Sigmoid colon (tissue), 7 donors: ENCODE measurements around the gene MSN. TPM values are rescaled to one million over a fixed set of nuclear protein-coding genes. Genes with fewer than 3 reads are reported as not detected.
A peak's percentile ranks its signal among the peaks of the same experiment; 100 is the strongest.

Source experiments
- DNase-seq: peaks from one replicate; pipeline ENCODE4 v3.0.0-alpha.2; 2019
- H3K27ac ChIP-seq, 4 donors: fragments of 200-600 bp; sonication (generic); one replicate each; pipeline ENCODE4 v1.5.1; 2016 to 2019; ENCODE audit warnings: mild to moderate bottlenecking in 1 of 4
- H3K27me3 ChIP-seq, 3 donors: fragments of 200-600 bp; sonication (generic); one replicate each; pipeline ENCODE4 v1.5.1; 2019; ENCODE audit warnings: mild to moderate bottlenecking in 1 of 3
- H3K36me3 ChIP-seq, 4 donors: fragments of 200-600 bp; sonication (generic); one replicate each; pipeline ENCODE4 v1.5.1; 2016 to 2019
- H3K4me1 ChIP-seq, 4 donors: fragments of 200-600 bp; sonication (generic); one replicate each; pipeline ENCODE4 v1.5.1; 2017 to 2019
- H3K4me3 ChIP-seq, 4 donors: fragments of 200-600 bp; sonication (generic); one replicate each; pipeline ENCODE4 v1.5.1; 2017 to 2019; ENCODE audit warnings: mild to moderate bottlenecking in 2 of 4, moderate library complexity in 1 of 4
- H3K9me3 ChIP-seq, 4 donors: fragments of 200-600 bp in 3 of 4; sonication (generic) in 3 of 4; one replicate each; pipeline versions ENCODE4 v1.5.1 to v1.6.1; 2013 to 2019
- EP300 ChIP-seq, 4 donors: sonication (generic); formaldehyde crosslinking; IDR thresholded peaks; one replicate each; pipeline ENCODE4 v1.6.1; 2017; ENCODE audit warnings: antibody characterized with exemption in 4 of 4
- POLR2A ChIP-seq, 2 donors: fragments of 450-650 bp; IDR thresholded peaks; one replicate each; pipeline ENCODE4 v1.6.1; 2016; ENCODE audit warnings: antibody characterized with exemption in 2 of 2, mild to moderate bottlenecking in 2 of 2, moderate library complexity in 2 of 2
- POLR2AphosphoS5 ChIP-seq, 4 donors: sonication (generic); formaldehyde crosslinking; IDR thresholded peaks; one replicate each; pipeline ENCODE4 v1.6.1; 2017; ENCODE audit warnings: antibody characterized with exemption in 4 of 4
- WGBS, 2 donors: extraction: QIAGEN DNeasy Blood & Tissue Kit; methylation state at CpG; one replicate each; pipeline ENCODE4 v1.1.7; 2013; 5-methylcytosine and 5-hydroxymethylcytosine counted together
- intact Hi-C: fragments of 100-400 bp; cut with DNase I; formaldehyde crosslinking; loops from one replicate; pipeline ENCODE4 v1.15.1; 2023
- polyA plus RNA-seq, 3 donors: library from polyadenylated mRNA; stranded (reverse); fragments of 200-250 nt; gene quantifications; one replicate each; pipeline ENCODE4 v1.2.3, GENCODE V29; 2013
- total RNA-seq, 4 donors: library from RNA; depleted of rRNA; stranded (reverse); fragments of >200 nt; gene quantifications; one replicate each; pipeline ENCODE4 v1.1.0, GENCODE V29; 2016
- TF ChIP-seq, protein P1 (sequence below), 4 experiments: fragments of 450-650 bp in 3 of 4; fragments of 200-600 bp in 1 of 4; IDR thresholded peaks; one replicate each; pipeline ENCODE4 v1.5.1; 2016 to 2019; ENCODE audit warnings: antibody characterized with exemption in 4 of 4, mild to moderate bottlenecking in 3 of 4, moderate library complexity in 2 of 4
- donor health status: healthy with polysubstance abuse.
- donor health status: Bipolar disorder and iron deficiency.
- donor health status: healthy.

The MSN gene
- total and polyA plus RNA-seq, 7 donors, result 23.6 to 152 (median 136) TPM

GRCh38 chrX:65723706-65724105, 56.3 kb downstream of the MSN start:
- intact Hi-C loops, result no loop called here
- 43 to 78% methylated on average over 2 of the region's 2 CpGs for WGBS, 2 donors
- H3K4me1 ChIP-seq, result peaks cover 0 to 10% (median 2%) of the 10 kb centered on the region in 4 donors
- H3K36me3 ChIP-seq, result no peaks in the 10 kb centered on the region
- TF ChIP-seq POLR2AphosphoS5 (IDR thresholded peaks at IDR 0.05) (no peak), POLR2A (IDR thresholded peaks at IDR 0.05) (no peak), EP300 (IDR thresholded peaks at IDR 0.05) (no peak)
- TF ChIP-seq, protein P1, sequence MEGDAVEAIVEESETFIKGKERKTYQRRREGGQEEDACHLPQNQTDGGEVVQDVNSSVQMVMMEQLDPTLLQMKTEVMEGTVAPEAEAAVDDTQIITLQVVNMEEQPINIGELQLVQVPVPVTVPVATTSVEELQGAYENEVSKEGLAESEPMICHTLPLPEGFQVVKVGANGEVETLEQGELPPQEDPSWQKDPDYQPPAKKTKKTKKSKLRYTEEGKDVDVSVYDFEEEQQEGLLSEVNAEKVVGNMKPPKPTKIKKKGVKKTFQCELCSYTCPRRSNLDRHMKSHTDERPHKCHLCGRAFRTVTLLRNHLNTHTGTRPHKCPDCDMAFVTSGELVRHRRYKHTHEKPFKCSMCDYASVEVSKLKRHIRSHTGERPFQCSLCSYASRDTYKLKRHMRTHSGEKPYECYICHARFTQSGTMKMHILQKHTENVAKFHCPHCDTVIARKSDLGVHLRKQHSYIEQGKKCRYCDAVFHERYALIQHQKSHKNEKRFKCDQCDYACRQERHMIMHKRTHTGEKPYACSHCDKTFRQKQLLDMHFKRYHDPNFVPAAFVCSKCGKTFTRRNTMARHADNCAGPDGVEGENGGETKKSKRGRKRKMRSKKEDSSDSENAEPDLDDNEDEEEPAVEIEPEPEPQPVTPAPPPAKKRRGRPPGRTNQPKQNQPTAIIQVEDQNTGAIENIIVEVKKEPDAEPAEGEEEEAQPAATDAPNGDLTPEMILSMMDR (IDR thresholded peaks at IDR 0.05), result no peak
- peak overlapping the region in 2 of 4 donors; percentile 2 to 14 for H3K27ac ChIP-seq
- no peak for DNase-seq
- H3K9me3 ChIP-seq, result no peaks in the 10 kb centered on the region
- no peak overlapping the region for H3K4me3 ChIP-seq
- H3K27me3 ChIP-seq, result no peaks in the 10 kb centered on the region

DNA sequence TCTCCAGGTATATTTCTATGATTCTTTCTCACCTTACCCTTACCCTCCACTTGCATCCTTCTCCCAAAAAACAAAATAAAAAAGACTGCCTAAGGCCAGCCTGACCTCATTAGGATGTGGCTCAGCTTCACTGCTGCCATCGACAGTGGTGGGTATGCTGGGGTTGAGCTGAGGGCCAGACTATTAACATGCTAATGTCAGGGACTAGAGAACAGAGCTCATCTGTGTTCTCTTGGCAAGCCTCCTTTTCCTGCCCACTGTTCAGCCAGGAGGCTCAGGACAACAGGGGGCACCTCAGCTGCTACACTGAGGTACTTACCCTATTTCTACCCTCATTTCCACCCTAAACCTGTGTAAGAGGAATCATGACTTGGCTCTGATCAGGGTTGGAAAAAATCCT, 59.3 kb downstream of the MSN start:
- intact Hi-C loops, result no loop called here
- TF ChIP-seq EP300 (IDR thresholded peaks at IDR 0.05) (no peak), POLR2AphosphoS5 (IDR thresholded peaks at IDR 0.05) (no peak), POLR2A (IDR thresholded peaks at IDR 0.05) (no peak)
- TF ChIP-seq, protein P1 (IDR thresholded peaks at IDR 0.05), result no peak
- WGBS, 2 donors, result 42 to 63% methylated on average over 1 of the region's 1 CpG
- Histone ChIP-seq H3K4me1 (peaks cover 0 to 10% (median 0%) of the 10 kb centered on the region in 4 donors), H3K27ac (no peak overlapping the region), H3K27me3 (no peaks in the 10 kb centered on the region), H3K4me3 (no peak overlapping the region), H3K36me3 (peaks cover 0 to 26% (median 3%) of the 10 kb centered on the region in 4 donors), H3K9me3 (no peaks in the 10 kb centered on the region)
- DNase-seq, result no peak

DNA sequence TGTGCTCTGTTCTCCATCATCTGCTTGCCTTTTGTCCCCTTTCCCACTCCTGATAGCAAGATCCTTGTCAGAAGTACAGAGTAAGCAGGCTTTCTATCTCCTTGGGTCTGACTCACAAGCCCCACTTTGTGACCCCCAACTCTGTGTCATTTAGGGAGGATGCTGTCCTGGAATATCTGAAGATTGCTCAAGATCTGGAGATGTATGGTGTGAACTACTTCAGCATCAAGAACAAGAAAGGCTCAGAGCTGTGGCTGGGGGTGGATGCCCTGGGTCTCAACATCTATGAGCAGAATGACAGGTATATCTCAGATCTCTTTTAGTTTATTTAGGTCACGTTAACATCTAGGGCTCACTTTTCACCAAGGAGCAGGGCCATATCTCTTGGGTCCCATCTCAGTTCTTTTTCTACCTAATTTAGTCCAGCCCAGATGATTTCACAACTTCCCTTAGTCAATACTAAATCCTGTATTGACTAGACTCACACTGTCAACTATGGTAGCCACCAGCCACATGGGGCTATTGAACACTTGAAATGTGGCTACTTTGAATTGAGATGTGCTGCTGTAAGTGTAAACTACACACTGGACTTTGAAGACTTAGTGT, 64.3 kb downstream of the MSN start:
- no peak for DNase-seq
- Histone ChIP-seq H3K4me3 (no peak overlapping the region), H3K27me3 (no peaks in the 10 kb centered on the region), H3K27ac (no peak overlapping the region), H3K9me3 (no peaks in the 10 kb centered on the region), H3K36me3 (peaks cover 16 to 76% (median 21%) of the 10 kb centered on the region in 4 donors), H3K4me1 (peaks cover 0 to 3% (median 0%) of the 10 kb centered on the region in 4 donors)
- TF ChIP-seq EP300 (IDR thresholded peaks at IDR 0.05) (no peak), POLR2AphosphoS5 (IDR thresholded peaks at IDR 0.05) (no peak), POLR2A (IDR thresholded peaks at IDR 0.05) (no peak)
- TF ChIP-seq, protein P1 (IDR thresholded peaks at IDR 0.05), result no peak
- intact Hi-C loops, result no loop called here
- WGBS, 2 donors, result 75 to 97% methylated on average over 1 of the region's 1 CpG

DNA sequence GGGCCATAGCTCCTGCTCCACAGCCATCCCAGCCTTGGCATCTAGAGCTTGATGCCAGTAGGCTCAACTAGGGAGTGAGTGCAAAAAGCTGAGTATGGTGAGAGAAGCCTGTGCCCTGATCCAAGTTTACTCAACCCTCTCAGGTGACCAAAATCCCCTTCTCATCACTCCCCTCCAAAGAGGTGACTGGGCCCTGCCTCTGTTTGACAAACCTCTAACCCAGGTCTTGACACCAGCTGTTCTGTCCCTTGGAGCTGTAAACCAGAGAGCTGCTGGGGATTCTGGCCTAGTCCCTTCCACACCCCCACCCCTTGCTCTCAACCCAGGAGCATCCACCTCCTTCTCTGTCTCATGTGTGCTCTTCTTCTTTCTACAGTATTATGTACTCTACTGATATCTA, 73.5 kb downstream of the MSN start:
- intact Hi-C loops, result loop anchor here (5.0 kb wide), 1 partner anchor 246 kb away; no protein-coding TSS in a partner anchor

More for the DNA sequence above, 73.5 kb downstream of the MSN start:
- Histone ChIP-seq H3K9me3 (no peaks in the 10 kb centered on the region), H3K4me1 (no peaks in the 10 kb centered on the region), H3K36me3 (peaks cover 13 to 63% (median 39%) of the 10 kb centered on the region in 4 donors), H3K27ac (no peak overlapping the region), H3K27me3 (no peaks in the 10 kb centered on the region), H3K4me3 (no peak overlapping the region)
- no peak for TF ChIP-seq POLR2AphosphoS5 (IDR thresholded peaks at IDR 0.05)
- TF ChIP-seq, protein P1 (IDR thresholded peaks at IDR 0.05), result no peak
- TF ChIP-seq EP300 (IDR thresholded peaks at IDR 0.05), result no peak
- no peak for DNase-seq
